GM12878 (cell line): Measurements from ENCODE around the gene ZSCAN9. TPM values are rescaled to one million over a fixed set of nuclear protein-coding genes. Genes with fewer than 3 reads are reported as not detected.
A peak's percentile ranks its signal among the peaks of the same experiment; 100 is the strongest.

Experiments used
- ATAC-seq: fragments of 200-7000 bp; cut with Tn5 transposase; 3 replicates; pipeline ENCODE4 v1.9.1; 2020; ENCODE audit warnings: mild to moderate bottlenecking, moderate library complexity
- BruUV-seq: library from RNA; stranded (reverse); fragments of 400-500 nt; replicated peaks from 2 replicates; lab custom pipeline; 2021; lab: Mats Ljungman, UMichigan
- CTCF ChIA-PET: fragments of 300-600 bp; sonication (Branson Sonifier 250); formaldehyde crosslinking; extraction: SDS; loops from one replicate; lab custom pipeline; 2021; ENCODE audit warnings: inconsistent platforms; lab: Yijun Ruan, JAX
- POLR2A ChIA-PET: fragments of 350-600 bp; formaldehyde crosslinking; extraction: SDS; loops from one replicate; lab custom pipeline; 2021; ENCODE audit warnings: inconsistent platforms; lab: Charles Lee
- RAD21 ChIA-PET: fragments of 300-600 bp; sonication (Branson Sonifier 250); formaldehyde crosslinking; loops from one replicate; lab custom pipeline; 2023; ENCODE audit warnings: antibody characterized with exemption; ENCODE audit not compliant: unreplicated experiment; lab: Charles Lee
- SMC1A ChIA-PET: fragments of 300-600 bp; sonication (Branson Sonifier 250); formaldehyde crosslinking; loops from one replicate; lab custom pipeline; 2023; ENCODE audit not compliant: unreplicated experiment, uncharacterized antibody; lab: Charles Lee
- DNase-seq: peaks from one replicate; pipeline ENCODE4 v3.0.0-alpha.2; 2011; ENCODE audit warnings: low read depth, low spot score
- FAIRE-seq: peaks from 3 replicates; lab custom pipeline; 2011; peaks lifted over from hg19 to GRCh38; lab: Jason Lieb, UNC
- H2AFZ ChIP-seq: 2 replicates; pipeline ENCODE4 v1.6.0; 2011; ENCODE audit warnings: low read depth, low read length, control low read depth; ENCODE audit not compliant: control insufficient read depth
- H3K27ac ChIP-seq: 2 replicates; pipeline ENCODE4 v1.5.1; 2011; ENCODE audit warnings: control low read depth; ENCODE audit not compliant: control insufficient read depth, insufficient read depth
- H3K27me3 ChIP-seq, 2 experiments: replicated peaks in 1 of 2; 2 replicates each; pipeline versions ENCODE4 v1.6.0 to v1.6.1; 2011; ENCODE audit warnings: low read length in 1 of 2; ENCODE audit not compliant: control insufficient read depth in 2 of 2, insufficient read depth in 2 of 2
- H3K36me3 ChIP-seq, 2 experiments: 2 replicates each; pipeline ENCODE4 v1.5.1; 2011; ENCODE audit warnings: low read length in 1 of 2; ENCODE audit not compliant: control insufficient read depth in 2 of 2, insufficient read depth in 2 of 2
- H3K4me1 ChIP-seq: 2 replicates; pipeline ENCODE4 v1.6.1; 2011; ENCODE audit warnings: mild to moderate bottlenecking, low read length, moderate library complexity, mixed read lengths; ENCODE audit not compliant: control insufficient read depth, insufficient read depth
- H3K4me2 ChIP-seq: 2 replicates; pipeline ENCODE4 v1.6.0; 2011; ENCODE audit warnings: control low read depth; ENCODE audit not compliant: control insufficient read depth, insufficient read depth
- H3K4me3 ChIP-seq: fragments of 200-600 bp; sonication (generic); 2 replicates; pipeline ENCODE4 v1.5.1; 2016
- H3K79me2 ChIP-seq: 2 replicates; pipeline ENCODE4 v1.6.0; 2011; ENCODE audit warnings: low read length; ENCODE audit not compliant: control insufficient read depth, insufficient read depth
- H3K9ac ChIP-seq: 2 replicates; pipeline ENCODE4 v1.8.0; 2011; ENCODE audit warnings: low read length, control low read depth, mixed read lengths; ENCODE audit not compliant: control insufficient read depth, insufficient read depth
- H3K9me3 ChIP-seq: replicated peaks from 3 replicates; pipeline ENCODE4 v1.5.1; 2011; ENCODE audit warnings: mild to moderate bottlenecking, low read length; ENCODE audit not compliant: control insufficient read depth, insufficient read depth
- H4K20me1 ChIP-seq: 2 replicates; pipeline ENCODE4 v1.6.0; 2011; ENCODE audit not compliant: control insufficient read depth, insufficient read depth
- MEF2A ChIP-seq: IDR thresholded peaks from 2 replicates; pipeline ENCODE4 v1.6.1; 2011; ENCODE audit warnings: low read depth, mild to moderate bottlenecking, low read length, moderate library complexity; ENCODE audit not compliant: insufficient read depth
- MTA2 ChIP-seq: fragments of 450-650 bp; IDR thresholded peaks from 2 replicates; pipeline ENCODE4 v1.6.1; 2016; ENCODE audit warnings: low read depth, mild to moderate bottlenecking, moderate library complexity
- MTA3 ChIP-seq: IDR thresholded peaks from 2 replicates; pipeline ENCODE4 v1.6.1; 2012; ENCODE audit warnings: low read length, inconsistent platforms, borderline replicate concordance
- NR2C2 ChIP-seq: IDR thresholded peaks from 2 replicates; pipeline ENCODE4 v1.6.1; 2011; ENCODE audit warnings: borderline replicate concordance, low read depth; ENCODE audit not compliant: control insufficient read depth, insufficient read length
- RAD21 ChIP-seq: IDR thresholded peaks from 2 replicates; pipeline ENCODE4 v1.6.1; 2011; ENCODE audit warnings: mild to moderate bottlenecking, low read depth, low read length, moderate library complexity; ENCODE audit not compliant: insufficient read depth
- SPI1 ChIP-seq: IDR thresholded peaks from 2 replicates; pipeline ENCODE4 v1.6.1; 2011; ENCODE audit warnings: low read depth, mild to moderate bottlenecking, low read length, moderate library complexity, borderline replicate concordance; ENCODE audit not compliant: insufficient read depth
- YY1 ChIP-seq: IDR thresholded peaks from 2 replicates; pipeline ENCODE4 v1.6.1; 2011; ENCODE audit warnings: low read depth, mild to moderate bottlenecking, low read length
- ZZZ3 ChIP-seq: IDR thresholded peaks from 2 replicates; pipeline ENCODE4 v1.6.1; 2011; ENCODE audit warnings: low read depth; ENCODE audit not compliant: control insufficient read depth, insufficient read length
- WGBS: methylation state at CpG from one replicate; pipeline ENCODE4 v1.1.6; 2016; ENCODE audit warnings: low lambda C conversion rate; ENCODE audit not compliant: insufficient replicate concordance, insufficient coverage; ENCODE audit errors: missing lambda C conversion rate; 5-methylcytosine and 5-hydroxymethylcytosine counted together
- in situ Hi-C: fragments of 300-500 bp; cut with MboI; formaldehyde crosslinking; loops from 9 replicates; pipeline ENCODE4 v1.14.3; 2018; ENCODE audit warnings: mixed read lengths
- intact Hi-C: fragments of 100-400 bp; cut with micrococcal nuclease; formaldehyde crosslinking; loops from one replicate; pipeline ENCODE4 v1.14.2; 2022; ENCODE audit not compliant: unreplicated experiment
- polyA plus RNA-seq, 11 experiments: library from polyadenylated mRNA; depleted of rRNA in 4 of 11; unstranded in 6 of 11; stranded (reverse) in 5 of 11; fragments of >200 nt; fragmentation: Nextera tagmentation in 4 of 11; fragmentation: Illumina TruSeq in 1 of 11; extraction: Ambion mirVana in 4 of 11; extraction: Trizol in 1 of 11; gene quantifications; 1 replicate in 1 of 11; 2 replicates in 10 of 11; pipeline versions ENCODE4 v1.2.1 to v1.2.3, GENCODE V29; 2011 to 2016; ENCODE audit warnings: inconsistent platforms in 2 of 11, missing spikeins in 2 of 11, low read depth in 1 of 11
- total RNA-seq, 4 experiments: library from RNA; depleted of rRNA in 3 of 4; stranded (reverse); fragments of >200 nt in 3 of 4; fragmentation: Illumina TruSeq in 1 of 4; extraction: Trizol in 1 of 4; gene quantifications; 2 replicates each; pipeline versions ENCODE4 v1.2.1 to v1.2.3, GENCODE V29; 2013 to 2021
- TF ChIP-seq, protein P1 (sequence below): fragments of 450-650 bp; formaldehyde crosslinking; IDR thresholded peaks from 2 replicates; pipeline ENCODE4 v1.5.0; 2022; ENCODE audit warnings: mild to moderate bottlenecking, missing genetic modification characterization
- TF ChIP-seq, protein P2 (sequence below): IDR thresholded peaks from 2 replicates; pipeline ENCODE4 v1.6.1; 2012; ENCODE audit warnings: low read depth, low read length, improper control_type of control experiment

Gene ZSCAN9
- total and polyA plus RNA-seq, 10 of the 15 experiments (the other 5 are each of a cell fraction or from before 2014, with no cell fraction given): 8.1 to 28.7 (median 17.4) TPM

DNA sequence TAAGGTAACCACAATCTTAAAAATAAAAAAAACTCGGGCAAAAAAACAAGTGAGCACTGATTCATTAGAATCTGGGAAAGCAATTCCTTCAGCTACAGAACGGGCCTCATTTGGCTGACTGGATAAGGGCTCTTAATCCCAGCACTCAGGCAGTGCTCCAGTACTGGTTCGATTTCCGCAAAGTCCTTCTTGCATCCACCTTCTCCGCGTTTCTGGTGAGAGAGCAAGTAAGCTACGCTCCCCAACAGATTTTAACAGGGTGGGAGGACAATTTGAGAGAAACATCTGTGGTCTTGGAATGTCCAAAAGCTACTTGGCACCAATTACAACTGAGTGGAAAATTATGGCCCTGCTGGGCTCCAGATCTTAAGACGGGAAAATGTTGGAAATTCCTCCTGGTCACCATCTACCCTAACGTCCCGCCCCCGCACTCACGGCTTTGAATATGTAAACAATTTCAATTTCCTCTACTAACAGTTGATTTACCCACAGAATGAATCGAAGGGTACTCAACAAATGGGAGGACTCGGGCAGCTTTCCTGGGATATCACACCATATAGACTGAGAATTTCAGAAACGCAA, 18.1 kb upstream of the ZSCAN9 start (continued):
- TF ChIP-seq, protein P1, sequence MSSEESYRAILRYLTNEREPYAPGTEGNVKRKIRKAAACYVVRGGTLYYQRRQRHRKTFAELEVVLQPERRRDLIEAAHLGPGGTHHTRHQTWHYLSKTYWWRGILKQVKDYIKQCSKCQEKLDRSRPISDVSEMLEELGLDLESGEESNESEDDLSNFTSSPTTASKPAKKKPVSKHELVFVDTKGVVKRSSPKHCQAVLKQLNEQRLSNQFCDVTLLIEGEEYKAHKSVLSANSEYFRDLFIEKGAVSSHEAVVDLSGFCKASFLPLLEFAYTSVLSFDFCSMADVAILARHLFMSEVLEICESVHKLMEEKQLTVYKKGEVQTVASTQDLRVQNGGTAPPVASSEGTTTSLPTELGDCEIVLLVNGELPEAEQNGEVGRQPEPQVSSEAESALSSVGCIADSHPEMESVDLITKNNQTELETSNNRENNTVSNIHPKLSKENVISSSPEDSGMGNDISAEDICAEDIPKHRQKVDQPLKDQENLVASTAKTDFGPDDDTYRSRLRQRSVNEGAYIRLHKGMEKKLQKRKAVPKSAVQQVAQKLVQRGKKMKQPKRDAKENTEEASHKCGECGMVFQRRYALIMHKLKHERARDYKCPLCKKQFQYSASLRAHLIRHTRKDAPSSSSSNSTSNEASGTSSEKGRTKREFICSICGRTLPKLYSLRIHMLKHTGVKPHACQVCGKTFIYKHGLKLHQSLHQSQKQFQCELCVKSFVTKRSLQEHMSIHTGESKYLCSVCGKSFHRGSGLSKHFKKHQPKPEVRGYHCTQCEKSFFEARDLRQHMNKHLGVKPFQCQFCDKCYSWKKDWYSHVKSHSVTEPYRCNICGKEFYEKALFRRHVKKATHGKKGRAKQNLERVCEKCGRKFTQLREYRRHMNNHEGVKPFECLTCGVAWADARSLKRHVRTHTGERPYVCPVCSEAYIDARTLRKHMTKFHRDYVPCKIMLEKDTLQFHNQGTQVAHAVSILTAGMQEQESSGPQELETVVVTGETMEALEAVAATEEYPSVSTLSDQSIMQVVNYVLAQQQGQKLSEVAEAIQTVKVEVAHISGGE (CRISPR knock-in tag): no peak
- TF ChIP-seq MTA2: no peak
- no peak for TF ChIP-seq ZZZ3
- no peak for TF ChIP-seq NR2C2
- no peak for TF ChIP-seq RAD21
- no peak for TF ChIP-seq MEF2A

DNA sequence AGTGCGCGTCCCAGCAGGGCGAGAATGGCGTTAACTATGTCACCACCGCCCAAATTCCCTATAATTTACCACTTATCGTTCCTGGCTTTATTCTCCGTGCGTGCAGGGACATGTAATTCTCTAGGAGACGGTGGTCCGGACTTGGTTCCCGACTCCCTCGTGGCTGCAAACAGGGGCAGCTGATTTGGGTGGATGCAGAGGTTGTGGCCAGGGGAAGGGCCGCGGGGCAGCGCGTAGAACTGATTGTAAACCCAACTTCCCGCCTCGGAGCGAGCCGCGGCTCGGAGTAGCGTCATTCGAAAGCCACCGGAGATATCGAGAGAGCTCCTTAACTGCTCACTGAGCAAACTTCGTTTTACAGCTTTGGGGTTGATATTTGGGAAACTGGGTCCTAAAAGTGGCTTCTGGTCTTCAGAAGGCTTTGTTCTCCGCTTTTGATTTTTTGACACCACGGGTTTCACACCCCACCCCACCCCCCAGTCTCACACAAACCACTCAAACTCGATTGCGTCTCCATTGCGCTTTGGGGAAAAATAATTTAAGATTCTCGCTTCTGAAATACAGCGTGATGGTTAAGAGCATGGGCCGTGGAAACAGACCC, 17.5 kb upstream of the ZSCAN9 start:
- ATAC-seq (peak; percentile 71), FAIRE-seq (peak; percentile 18), DNase-seq (no peak)
- Histone ChIP-seq H4K20me1 (no peaks in the 10 kb centered on the region), H2AFZ (peak overlapping the region; percentile 81), H3K79me2 (no peaks in the 10 kb centered on the region), H3K4me3 (peak overlapping the region; percentile 59), H3K27me3 (peaks cover 0 to 11% of the 10 kb centered on the region in 2 experiments), H3K9ac (peak overlapping the region; percentile 18), H3K4me2 (peak overlapping the region; percentile 90)
- BruUV-seq: no TSS peak
- intact Hi-C loops: no loop called here
- ChIA-PET RAD21 (no interaction called here), SMC1A (interaction anchor here (1.0 kb wide), 1 partner anchor 13 kb away, joined by 3 read pairs; no protein-coding TSS in a partner anchor)
- TF ChIP-seq SPI1 (0 out of 2 replicates have a peak, but pooled peaks have one; percentile 15), MTA3 (no peak), YY1 (0 out of 2 replicates have a peak, but pooled peaks have one; percentile 7)
- TF ChIP-seq, protein P2, sequence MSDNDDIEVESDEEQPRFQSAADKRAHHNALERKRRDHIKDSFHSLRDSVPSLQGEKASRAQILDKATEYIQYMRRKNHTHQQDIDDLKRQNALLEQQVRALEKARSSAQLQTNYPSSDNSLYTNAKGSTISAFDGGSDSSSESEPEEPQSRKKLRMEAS: no peak
- TF ChIP-seq, all 136 proteins: peak for 2
- no peak overlapping the region for H3K27ac ChIP-seq
- H3K36me3 ChIP-seq: no peaks in the 10 kb centered on the region
- CTCF ChIA-PET: interaction anchor here (1.5 kb wide), 1 partner anchor 29 kb away, joined by 3 read pairs; no protein-coding TSS in a partner anchor
- H3K4me1 ChIP-seq: peaks cover 16% of the 10 kb centered on the region
- in situ Hi-C loops: no loop called here
- WGBS: 14% methylated on average over 35 of the region's 35 CpGs
- peaks cover 4% of the 10 kb centered on the region; the same call in 2 of the 3 replicates for H3K9me3 ChIP-seq
- POLR2A ChIA-PET: interaction anchor here (0.6 kb wide), 1 partner anchor 197 kb away, joined by 3 read pairs; no protein-coding TSS in a partner anchor
